ENCODE results near the gene HNMT. TPM values are rescaled to one million over a fixed set of nuclear protein-coding genes. Genes with fewer than 3 reads are reported as not detected.

HNMT gene
- total RNA-seq, 1 experiment from 2014 or later: 16.6 TPM

- Histone ChIP-seq H3K79me2 (ENCODE audit: low read depth) (no peaks in the 10 kb centered on the region), H3K9me2 (ENCODE audit: insufficient read depth) (peaks cover 5% of the 10 kb centered on the region), H3K27ac (no peak overlapping the region), H3F3A (ENCODE audit: insufficient read depth, low read depth) (no peaks in the 10 kb centered on the region), H3K27me3 (ENCODE audit: insufficient read depth, low read depth) (no peaks in the 10 kb centered on the region), H3K9me3 (ENCODE audit: insufficient read depth, low read depth) (peaks cover 10% of the 10 kb centered on the region; the same call in 1 of the 2 replicates), H3K4me1 (replicated peaks; ENCODE audit: insufficient read depth) (no peaks in the 10 kb centered on the region), H4K20me1 (ENCODE audit: insufficient read depth) (no peaks in the 10 kb centered on the region), H3K4me3 (no peak overlapping the region), H3K36me3 (ENCODE audit: low read depth) (no peaks in the 10 kb centered on the region), H2AFZ (no peak overlapping the region), H3K4me2 (no peak overlapping the region)
- ChIA-PET POLR2A (ENCODE audit: unreplicated experiment) (no interaction called here), CTCF (no interaction called here)
- intact Hi-C loops (cut with micrococcal nuclease; ENCODE audit: unreplicated experiment): no loop called here
- no TSS peak for BruUV-seq (replicated peaks)
- DNase-seq: no peak
- no peak for TF ChIP-seq CTCF (conservative IDR thresholded peaks at IDR 0.05)
- TF ChIP-seq EZH2 (IDR thresholded peaks at IDR 0.05; ENCODE audit: low read depth): no peak
Measured at GRCh38 chr2:137997733-137998132, 33.5 kb downstream of the HNMT start.

GRCh38 chr2:137998503-137998902, 34.2 kb downstream of the HNMT start:
- no peak for TF ChIP-seq CTCF (conservative IDR thresholded peaks at IDR 0.05)
- H3K27ac ChIP-seq: no peak overlapping the region
- ChIA-PET POLR2A (ENCODE audit: unreplicated experiment) (no interaction called here), CTCF (no interaction called here)
- H3K4me1 ChIP-seq (replicated peaks; ENCODE audit: insufficient read depth): no peaks in the 10 kb centered on the region
- no TSS peak for BruUV-seq (replicated peaks)
- H3K9me3 ChIP-seq (ENCODE audit: insufficient read depth, low read depth): peaks cover 3% of the 10 kb centered on the region; the same call in 1 of the 2 replicates
- intact Hi-C loops (cut with micrococcal nuclease; ENCODE audit: unreplicated experiment): no loop called here
- peaks cover 5% of the 10 kb centered on the region for H3K9me2 ChIP-seq (ENCODE audit: insufficient read depth)
- DNase-seq: no peak
- no peak overlapping the region for H2AFZ ChIP-seq
- H4K20me1 ChIP-seq (ENCODE audit: insufficient read depth): no peaks in the 10 kb centered on the region
- H3K4me2 ChIP-seq: no peak overlapping the region
- no peaks in the 10 kb centered on the region for H3K79me2 ChIP-seq (ENCODE audit: low read depth)
- H3K36me3 ChIP-seq (ENCODE audit: low read depth): no peaks in the 10 kb centered on the region
- no peaks in the 10 kb centered on the region for H3K27me3 ChIP-seq (ENCODE audit: insufficient read depth, low read depth)
- H3K4me3 ChIP-seq: no peak overlapping the region
- no peaks in the 10 kb centered on the region for H3F3A ChIP-seq (ENCODE audit: insufficient read depth, low read depth)

GRCh38 chr2:137999273-137999672, 35.0 kb downstream of the HNMT start:
- H3K36me3 ChIP-seq (ENCODE audit: low read depth): no peaks in the 10 kb centered on the region
- H3F3A ChIP-seq (ENCODE audit: insufficient read depth, low read depth): no peaks in the 10 kb centered on the region
- POLR2A ChIA-PET (ENCODE audit: unreplicated experiment): no interaction called here
- H3K79me2 ChIP-seq (ENCODE audit: low read depth): no peaks in the 10 kb centered on the region
- TF ChIP-seq CTCF (conservative IDR thresholded peaks at IDR 0.05) (no peak), EZH2 (IDR thresholded peaks at IDR 0.05; ENCODE audit: low read depth) (no peak)
- intact Hi-C loops (cut with micrococcal nuclease; ENCODE audit: unreplicated experiment): no loop called here
- no peaks in the 10 kb centered on the region for H3K27me3 ChIP-seq (ENCODE audit: insufficient read depth, low read depth)
- no peaks in the 10 kb centered on the region for H4K20me1 ChIP-seq (ENCODE audit: insufficient read depth)
- H3K9me3 ChIP-seq (ENCODE audit: insufficient read depth, low read depth): no peaks in the 10 kb centered on the region; the same call in 1 of the 2 replicates
- CTCF ChIA-PET: no interaction called here
- H3K9me2 ChIP-seq (ENCODE audit: insufficient read depth): peaks cover 5% of the 10 kb centered on the region
- no peak overlapping the region for H3K27ac ChIP-seq
- H3K4me1 ChIP-seq (replicated peaks; ENCODE audit: insufficient read depth): no peaks in the 10 kb centered on the region
- DNase-seq: no peak
- no peak overlapping the region for H3K4me3 ChIP-seq
- no peak overlapping the region for H2AFZ ChIP-seq
- BruUV-seq (replicated peaks): no TSS peak
- no peak overlapping the region for H3K4me2 ChIP-seq

All from PC-9 (cell line).